Keratinocyte (primary cell): Measurements from ENCODE around the gene FMN1. TPM values are rescaled to one million over a fixed set of nuclear protein-coding genes. Genes with fewer than 3 reads are reported as not detected.

Experiments used
- DNase-seq: peaks from one replicate; pipeline ENCODE4 v3.0.0-alpha.2; 2011; ENCODE audit warnings: low read depth, missing footprints, low spot score
- FAIRE-seq: peaks from 2 replicates; lab custom pipeline; 2011; peaks lifted over from hg19 to GRCh38; lab: Jason Lieb, UNC
- H2AFZ ChIP-seq: 2 replicates; pipeline ENCODE4 v1.6.0; 2012; ENCODE audit warnings: low read length, control low read depth, inconsistent platforms; ENCODE audit not compliant: control insufficient read depth
- H3K27ac ChIP-seq: 2 replicates; pipeline ENCODE4 v1.5.1; 2011; ENCODE audit warnings: low read length; ENCODE audit not compliant: control insufficient read depth, insufficient read depth
- H3K27me3 ChIP-seq: 3 replicates; pipeline ENCODE4 v1.6.0; 2011; ENCODE audit warnings: low read length; ENCODE audit not compliant: control insufficient read depth, insufficient read depth; ENCODE audit errors: extremely low read depth
- H3K36me3 ChIP-seq, 2 experiments: 2 replicates in 1 of 2; 3 replicates in 1 of 2; pipeline ENCODE4 v1.5.1; 2011; ENCODE audit warnings: low read length in 2 of 2, mild to moderate bottlenecking in 1 of 2; ENCODE audit not compliant: control insufficient read depth in 2 of 2, insufficient read depth in 2 of 2; ENCODE audit errors: extremely low read depth in 1 of 2
- H3K4me1 ChIP-seq: 3 replicates; pipeline ENCODE4 v1.5.1; 2011; ENCODE audit warnings: low read length; ENCODE audit not compliant: control insufficient read depth, insufficient read depth; ENCODE audit errors: extremely low read depth
- H3K4me2 ChIP-seq: 3 replicates; pipeline ENCODE4 v1.6.0; 2011; ENCODE audit warnings: low read depth, low read length; ENCODE audit not compliant: control insufficient read depth, insufficient read depth; ENCODE audit errors: extremely low read depth
- H3K4me3 ChIP-seq, 3 experiments: fragments of 200-600 bp in 1 of 3; sonication (generic) in 1 of 3; 2 replicates in 2 of 3; 3 replicates in 1 of 3; pipeline ENCODE4 v1.5.1; 2011 to 2016; ENCODE audit warnings: low read length in 3 of 3, mild to moderate bottlenecking in 3 of 3, control low read depth in 2 of 3, inconsistent platforms in 1 of 3, low read depth in 1 of 3, mixed read lengths in 1 of 3, mixed run types in 1 of 3, moderate library complexity in 1 of 3; ENCODE audit not compliant: control insufficient read depth in 2 of 3, insufficient read depth in 2 of 3; ENCODE audit errors: extremely low read depth in 1 of 3
- H3K79me2 ChIP-seq: 2 replicates; pipeline ENCODE4 v1.6.0; 2012; ENCODE audit warnings: low read length; ENCODE audit not compliant: control insufficient read depth, insufficient read depth
- H3K9ac ChIP-seq: 3 replicates; pipeline ENCODE4 v1.6.0; 2011; ENCODE audit warnings: low read length; ENCODE audit not compliant: control insufficient read depth, insufficient read depth; ENCODE audit errors: extremely low read depth
- H3K9me1 ChIP-seq: 3 replicates; pipeline ENCODE4 v1.6.0; 2011; ENCODE audit warnings: low read length; ENCODE audit not compliant: control insufficient read depth, insufficient read depth; ENCODE audit errors: extremely low read depth
- H3K9me3 ChIP-seq: 2 replicates; pipeline ENCODE4 v1.5.1; 2012; ENCODE audit warnings: low read depth, low read length; ENCODE audit not compliant: control insufficient read depth
- H4K20me1 ChIP-seq: 3 replicates; pipeline ENCODE4 v1.6.0; 2011; ENCODE audit warnings: low read length; ENCODE audit not compliant: control insufficient read depth, insufficient read depth; ENCODE audit errors: extremely low read depth
- EZH2 ChIP-seq: IDR thresholded peaks from one replicate; pipeline ENCODE4 v1.6.1; 2012; ENCODE audit warnings: inconsistent platforms, mild to moderate bottlenecking, low read length, moderate library complexity
- dilution Hi-C: fragments of 300-500 bp; cut with MboI; formaldehyde crosslinking; loops from one replicate; pipeline ENCODE4 v1.7.0; 2020; ENCODE audit warnings: low sequenced_read_pairs; ENCODE audit not compliant: extremely low pct_ligation_motif_present
- polyA plus RNA-seq, 5 experiments: library from polyadenylated mRNA; depleted of rRNA in 3 of 5; stranded (reverse) in 3 of 5; stranded (forward) in 1 of 5; unstranded in 1 of 5; fragments of >200 nt; gene quantifications; 1 replicate in 1 of 5; 2 replicates in 3 of 5; 3 replicates in 1 of 5; pipeline versions ENCODE4 v1.2.1 to v1.2.3, GENCODE V29; 2011 to 2012; ENCODE audit warnings: missing spikeins in 2 of 5, low read depth in 1 of 5, low replicate concordance in 1 of 5
- TF ChIP-seq, protein P1 (sequence below), 3 experiments: IDR thresholded peaks in 1 of 3; conservative IDR thresholded peaks in 1 of 3; optimal IDR thresholded peaks in 1 of 3; 2 replicates in 2 of 3; 3 replicates in 1 of 3; pipeline versions ENCODE3 to v1.5.1; 2011; ENCODE audit warnings: low read length in 3 of 3, mild to moderate bottlenecking in 3 of 3, moderate library complexity in 2 of 3, control low read depth in 1 of 3, inconsistent platforms in 1 of 3; ENCODE audit not compliant: insufficient read depth in 2 of 3; ENCODE audit errors: extremely low read depth in 1 of 3

Gene FMN1
- polyA plus RNA-seq, 1 donor (not counting 4 experiments of a cell fraction or from before 2014, with no cell fraction given), result 0.71 TPM

GRCh38 chr15:33100314-33100713 lies 94.2 kb downstream of the FMN1 start:
- dilution Hi-C loops, result no loop called here
- Histone ChIP-seq H3K9me1 (no peaks in the 10 kb centered on the region), H3K4me3 (no peak overlapping the region), H3K4me1 (peaks cover 29% of the 10 kb centered on the region), H3K9ac (no peak overlapping the region), H3K27me3 (no peaks in the 10 kb centered on the region), H3K9me3 (no peaks in the 10 kb centered on the region), H3K79me2 (no peaks in the 10 kb centered on the region), H3K36me3 (no peaks in the 10 kb centered on the region), H2AFZ (no peak overlapping the region), H4K20me1 (no peaks in the 10 kb centered on the region), H3K4me2 (no peak overlapping the region), H3K27ac (no peak overlapping the region)
- no peak for FAIRE-seq
- no peak for TF ChIP-seq EZH2
- TF ChIP-seq, protein P1, sequence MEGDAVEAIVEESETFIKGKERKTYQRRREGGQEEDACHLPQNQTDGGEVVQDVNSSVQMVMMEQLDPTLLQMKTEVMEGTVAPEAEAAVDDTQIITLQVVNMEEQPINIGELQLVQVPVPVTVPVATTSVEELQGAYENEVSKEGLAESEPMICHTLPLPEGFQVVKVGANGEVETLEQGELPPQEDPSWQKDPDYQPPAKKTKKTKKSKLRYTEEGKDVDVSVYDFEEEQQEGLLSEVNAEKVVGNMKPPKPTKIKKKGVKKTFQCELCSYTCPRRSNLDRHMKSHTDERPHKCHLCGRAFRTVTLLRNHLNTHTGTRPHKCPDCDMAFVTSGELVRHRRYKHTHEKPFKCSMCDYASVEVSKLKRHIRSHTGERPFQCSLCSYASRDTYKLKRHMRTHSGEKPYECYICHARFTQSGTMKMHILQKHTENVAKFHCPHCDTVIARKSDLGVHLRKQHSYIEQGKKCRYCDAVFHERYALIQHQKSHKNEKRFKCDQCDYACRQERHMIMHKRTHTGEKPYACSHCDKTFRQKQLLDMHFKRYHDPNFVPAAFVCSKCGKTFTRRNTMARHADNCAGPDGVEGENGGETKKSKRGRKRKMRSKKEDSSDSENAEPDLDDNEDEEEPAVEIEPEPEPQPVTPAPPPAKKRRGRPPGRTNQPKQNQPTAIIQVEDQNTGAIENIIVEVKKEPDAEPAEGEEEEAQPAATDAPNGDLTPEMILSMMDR (optimal IDR thresholded peaks at IDR 0.05 in 1 of 3, IDR thresholded peaks at IDR 0.05 in 1 of 3, conservative IDR thresholded peaks at IDR 0.05 in 1 of 3; ENCODE audit: extremely low read depth in 1 of 3, insufficient read depth in 2 of 3, low read length in 3 of 3), result no peak
- DNase-seq, result no peak

GRCh38 chr15:33099739-33100138 lies 94.8 kb downstream of the FMN1 start:
- no peaks in the 10 kb centered on the region for H3K36me3 ChIP-seq
- dilution Hi-C loops, result no loop called here
- no peak overlapping the region for H3K4me2 ChIP-seq
- H3K4me3 ChIP-seq, result no peak overlapping the region
- no peak overlapping the region for H2AFZ ChIP-seq
- no peaks in the 10 kb centered on the region for H3K9me3 ChIP-seq
- H4K20me1 ChIP-seq, result no peaks in the 10 kb centered on the region
- FAIRE-seq (no peak), DNase-seq (no peak)
- TF ChIP-seq, protein P1 (optimal IDR thresholded peaks at IDR 0.05 in 1 of 3, IDR thresholded peaks at IDR 0.05 in 1 of 3, conservative IDR thresholded peaks at IDR 0.05 in 1 of 3; ENCODE audit: extremely low read depth in 1 of 3, insufficient read depth in 2 of 3, low read length in 3 of 3), result no peak
- TF ChIP-seq EZH2, result no peak
- peaks cover 24% of the 10 kb centered on the region for H3K4me1 ChIP-seq
- no peaks in the 10 kb centered on the region for H3K27me3 ChIP-seq
- no peak overlapping the region for H3K27ac ChIP-seq
- H3K9me1 ChIP-seq, result no peaks in the 10 kb centered on the region
- no peaks in the 10 kb centered on the region for H3K79me2 ChIP-seq
- no peak overlapping the region for H3K9ac ChIP-seq
